OCI-LY7 (cell line): ENCODE results near the gene STIM1.

Source experiments
- CTCF ChIP-seq: fragments of 200-600 bp; sonication (generic); conservative IDR thresholded peaks from 2 replicates; pipeline ENCODE4 v1.5.1; 2014; ENCODE audit warnings: mild to moderate bottlenecking, antibody characterized with exemption, low read length, moderate library complexity, mixed read lengths
- EZH2phosphoT487 ChIP-seq: fragments of 200-600 bp; sonication (generic); IDR thresholded peaks from 2 replicates; pipeline ENCODE4 v1.6.1; 2018; ENCODE audit warnings: low read depth, borderline replicate concordance, mild to moderate bottlenecking, mixed run types, antibody characterized with exemption, low read length, moderate library complexity, mixed read lengths

- no peak for TF ChIP-seq CTCF
- no peak for TF ChIP-seq EZH2phosphoT487
Measured at GRCh38 chr11:3855808-3856491, 486 bp downstream of the STIM1 start.
